Measurements from ENCODE around the gene PKD2.
A peak's percentile ranks its signal among the peaks of the same experiment; 100 is the strongest.

PKD2 gene

DNA sequence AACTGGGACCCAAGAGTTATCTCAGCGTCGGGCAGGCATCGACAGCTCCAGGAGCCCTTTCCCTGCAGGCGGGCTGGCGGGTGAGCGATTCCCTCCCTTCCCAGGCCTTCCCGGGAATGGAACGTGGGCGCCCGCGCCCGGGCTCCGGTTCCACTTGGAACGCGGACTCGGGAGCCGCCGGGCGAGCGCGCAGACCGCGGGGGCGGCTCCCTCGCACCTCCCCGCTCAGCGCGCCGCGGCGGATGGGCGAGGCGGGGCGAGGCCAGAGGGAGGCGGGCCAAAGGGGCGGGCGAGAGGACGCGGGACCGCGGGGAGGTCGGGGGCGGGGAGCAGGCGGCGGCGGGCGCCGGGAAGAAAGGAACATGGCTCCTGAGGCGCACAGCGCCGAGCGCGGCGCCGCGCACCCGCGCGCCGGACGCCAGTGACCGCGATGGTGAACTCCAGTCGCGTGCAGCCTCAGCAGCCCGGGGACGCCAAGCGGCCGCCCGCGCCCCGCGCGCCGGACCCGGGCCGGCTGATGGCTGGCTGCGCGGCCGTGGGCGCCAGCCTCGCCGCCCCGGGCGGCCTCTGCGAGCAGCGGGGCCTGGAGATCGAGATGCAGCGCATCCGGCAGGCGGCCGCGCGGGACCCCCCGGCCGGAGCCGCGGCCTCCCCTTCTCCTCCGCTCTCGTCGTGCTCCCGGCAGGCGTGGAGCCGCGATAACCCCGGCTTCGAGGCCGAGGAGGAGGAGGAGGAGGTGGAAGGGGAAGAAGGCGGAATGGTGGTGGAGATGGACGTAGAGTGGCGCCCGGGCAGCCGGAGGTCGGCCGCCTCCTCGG is at the start of gene PKD2:
PKD2 (plus strand) TSS at position 332 of the 818 bp plus-strand sequence; CDS start at position 431, 99 bp downstream.
- DNase-seq: peak; percentile 90

DNA sequence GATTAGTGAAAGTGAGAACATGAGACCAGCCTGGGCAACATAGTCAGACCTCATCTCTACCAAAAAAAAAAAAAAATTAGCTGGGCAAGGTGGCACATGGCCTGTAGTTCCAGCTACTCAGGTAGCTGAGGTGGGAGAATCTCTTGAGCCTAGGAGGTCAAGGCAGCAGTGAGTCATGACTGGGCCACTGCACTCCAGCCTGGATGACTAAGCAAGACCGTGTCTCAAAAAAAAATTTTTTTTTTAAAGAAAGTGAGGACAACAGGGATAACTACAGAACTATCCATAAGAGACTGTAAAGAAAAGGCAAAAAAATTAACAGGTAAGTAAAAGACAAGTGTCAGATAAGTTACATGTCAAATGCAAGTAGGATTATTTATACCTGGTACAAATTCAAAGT is 45.4 kb upstream of the PKD2 start:
- DNase-seq: no peak

DNA sequence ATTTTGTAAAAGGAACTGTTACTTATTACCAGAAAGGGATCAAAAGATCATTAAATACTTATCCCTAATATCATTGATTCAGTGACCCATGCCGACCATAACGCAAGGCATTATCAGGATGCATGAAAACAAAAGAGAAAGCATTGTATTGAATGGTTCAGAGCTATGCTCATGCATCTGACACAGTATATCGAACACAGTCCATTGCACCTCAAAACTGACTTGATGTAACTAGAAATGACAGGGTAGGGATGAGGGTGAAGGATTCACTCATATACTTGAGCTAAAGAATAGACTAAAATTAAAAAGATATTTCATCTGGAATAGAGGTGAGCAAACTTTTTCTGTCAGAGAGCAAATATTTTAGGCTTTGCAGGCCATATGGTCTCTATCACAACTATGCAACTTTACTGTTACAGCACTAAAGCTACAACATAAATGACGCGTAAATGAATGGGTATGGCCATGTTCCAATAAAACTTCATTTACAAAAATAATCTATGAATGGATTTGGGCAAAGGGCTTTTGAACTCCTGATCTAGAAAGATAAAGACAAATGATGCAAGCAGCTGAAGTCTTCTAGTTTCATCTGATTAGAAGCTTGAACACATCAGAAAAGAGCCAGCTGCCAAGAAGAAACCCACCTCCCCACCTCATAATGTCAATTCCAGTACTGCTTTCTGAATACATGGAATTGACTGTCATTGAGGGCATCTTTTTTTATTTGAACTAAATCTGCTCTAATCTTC is 44.9 kb upstream of the PKD2 start:
- DNase-seq: no peak

DNA sequence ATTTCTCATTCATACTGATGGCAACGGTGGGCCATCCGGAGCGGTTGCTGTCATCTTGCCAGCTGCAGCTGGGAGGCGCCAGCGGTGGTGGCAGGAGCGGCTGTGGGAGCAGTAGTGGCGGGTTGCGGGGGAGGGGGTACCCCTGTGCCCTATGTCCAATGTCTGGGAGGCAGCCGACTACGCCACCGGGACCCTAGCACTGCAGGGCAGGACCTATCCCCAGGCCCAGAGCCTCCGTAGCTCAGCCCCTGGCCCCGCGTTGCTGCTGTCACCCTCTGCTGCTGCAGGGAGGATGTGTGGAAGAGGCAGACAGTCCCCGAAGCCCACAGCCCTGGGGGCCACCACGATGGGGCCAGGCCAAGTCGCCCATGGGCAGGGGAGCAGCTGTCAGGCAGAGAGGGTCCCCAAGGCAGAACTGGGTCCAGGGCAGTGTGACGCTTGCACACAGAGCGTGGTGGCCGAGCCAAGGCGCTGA is 41.9 kb upstream of the PKD2 start:
- DNase-seq: no peak

DNA sequence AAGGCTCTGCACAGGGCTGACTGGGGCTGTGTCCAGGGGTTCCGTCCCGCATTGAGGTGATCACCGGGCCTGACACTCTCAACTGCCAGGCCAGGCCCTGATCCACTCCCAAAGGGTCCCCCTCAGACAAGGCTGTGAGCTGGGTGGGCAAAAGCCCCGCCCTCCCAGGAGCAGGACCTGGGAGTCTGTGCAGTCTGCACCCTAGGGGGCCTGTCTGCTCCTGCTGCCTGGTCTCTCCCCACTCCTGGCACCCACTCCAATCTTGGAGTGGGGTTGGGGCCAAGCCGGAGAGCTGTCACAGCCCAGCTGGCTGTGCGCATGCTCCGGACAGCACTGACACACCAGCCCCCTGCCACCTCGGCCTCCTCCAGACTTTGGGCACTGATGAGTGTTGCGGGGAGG is 41.3 kb upstream of the PKD2 start:
- DNase-seq: no peak

DNA sequence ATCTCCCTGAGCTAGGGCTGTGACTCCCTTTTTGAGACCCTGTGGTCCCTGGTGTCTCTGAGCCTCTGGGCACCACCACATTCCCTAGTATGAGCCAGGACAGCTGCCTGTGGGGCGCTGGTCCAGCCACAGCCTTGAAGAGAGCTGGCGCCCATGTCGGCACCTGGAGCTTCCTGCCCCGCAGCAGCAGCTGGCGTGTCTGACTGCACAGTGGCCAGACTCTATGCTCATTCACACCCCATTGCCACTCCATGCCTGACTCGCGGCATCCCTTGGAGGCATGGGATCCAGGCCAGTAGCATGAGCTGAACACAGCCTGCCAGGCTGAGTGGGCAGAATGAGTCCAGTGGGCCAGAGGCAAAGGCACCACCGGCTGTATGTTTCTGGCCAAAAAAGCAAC is 40.2 kb upstream of the PKD2 start:
- DNase-seq: no peak

DNA sequence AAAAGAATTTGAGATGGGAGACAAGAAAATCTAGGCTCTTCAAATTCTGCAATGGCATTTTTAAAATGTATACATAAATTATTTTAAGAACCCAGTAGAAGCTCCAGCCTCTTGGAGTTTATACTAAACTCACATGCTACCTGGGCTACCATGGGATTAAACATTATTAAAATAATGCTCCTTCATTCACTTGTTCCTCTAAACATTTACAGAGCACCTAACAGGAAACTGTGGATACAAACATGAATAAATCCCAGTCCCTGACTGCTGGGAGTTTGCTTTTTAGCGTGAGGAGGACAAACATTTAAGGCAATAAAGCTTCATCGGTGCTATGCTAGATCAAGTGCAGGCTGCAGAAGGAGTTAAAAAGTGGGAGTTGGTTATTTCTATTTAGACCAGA is 37.3 kb upstream of the PKD2 start:
- no peak for DNase-seq

- no peak for DNase-seq
Observed at GRCh38 chr4:87971866-87972265, 35.6 kb upstream of the PKD2 start.

- DNase-seq: peak; percentile 73
Observed at GRCh38 chr4:87973283-87974169, 33.9 kb upstream of the PKD2 start.

GRCh38 chr4:87974856-87975462 is 32.5 kb upstream of the PKD2 start:
- DNase-seq: peak; percentile 50

DNA sequence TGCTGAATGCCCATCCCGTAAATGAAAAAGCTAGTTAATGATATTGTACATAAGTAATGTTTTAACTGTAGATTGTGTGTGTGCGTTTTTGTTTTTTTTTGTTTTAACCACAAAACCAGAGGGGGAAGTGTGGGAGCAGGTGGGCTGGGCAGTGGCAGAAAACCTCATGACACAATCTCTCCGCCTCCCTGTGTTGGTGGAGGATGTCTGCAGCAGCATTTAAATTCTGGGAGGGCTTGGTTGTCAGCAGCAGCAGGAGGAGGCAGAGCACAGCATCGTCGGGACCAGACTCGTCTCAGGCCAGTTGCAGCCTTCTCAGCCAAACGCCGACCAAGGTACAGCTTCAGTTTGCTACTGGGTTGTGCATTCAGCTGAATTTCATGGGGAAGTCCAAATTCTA is 32.0 kb upstream of the PKD2 start, which contains the start of gene SPP1:
SPP1 (plus strand) TSS at position 249 of the 400 bp plus-strand sequence. CDS start 1,182 bp downstream, outside the sequence.
- peak; percentile 84 for DNase-seq

DNA sequence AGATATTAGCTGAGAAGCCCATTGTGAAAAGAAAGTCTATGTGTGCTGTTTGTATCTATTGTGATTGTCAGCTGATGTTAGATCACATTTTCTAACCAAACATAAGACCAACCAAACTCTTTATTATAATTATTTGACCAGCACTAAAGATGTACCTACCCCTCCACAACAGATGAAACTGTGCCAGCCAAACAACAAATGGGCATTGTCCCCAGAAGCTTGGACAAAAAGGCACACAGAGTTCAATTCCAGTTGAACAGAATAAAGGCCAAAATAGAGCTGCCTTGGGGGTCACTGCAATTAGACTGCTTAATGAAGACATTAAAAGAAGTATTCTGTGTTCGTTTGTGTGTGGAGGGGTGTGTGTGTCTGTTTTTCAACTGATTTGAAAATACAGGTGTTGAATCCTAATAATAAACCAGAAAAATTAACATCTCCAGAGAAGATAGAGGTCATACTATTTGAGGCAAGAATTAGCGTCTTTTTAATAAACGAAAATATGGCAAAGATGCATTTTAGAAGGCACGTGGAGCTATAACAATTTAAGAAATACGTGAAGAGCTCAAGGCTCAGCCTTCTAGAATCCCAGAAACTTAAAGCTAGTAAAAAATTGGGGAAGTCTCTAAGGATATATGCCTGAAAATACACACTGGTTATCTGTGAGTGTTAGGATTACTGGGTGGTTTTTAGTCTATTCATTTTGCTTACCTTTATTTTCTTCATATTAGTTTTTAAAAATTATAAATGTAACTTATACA is 29.7 kb upstream of the PKD2 start:
- peak; percentile 87 for DNase-seq

GRCh38 chr4:87978681-87979080 is 28.8 kb upstream of the PKD2 start:
- peak; percentile 13 for DNase-seq

DNA sequence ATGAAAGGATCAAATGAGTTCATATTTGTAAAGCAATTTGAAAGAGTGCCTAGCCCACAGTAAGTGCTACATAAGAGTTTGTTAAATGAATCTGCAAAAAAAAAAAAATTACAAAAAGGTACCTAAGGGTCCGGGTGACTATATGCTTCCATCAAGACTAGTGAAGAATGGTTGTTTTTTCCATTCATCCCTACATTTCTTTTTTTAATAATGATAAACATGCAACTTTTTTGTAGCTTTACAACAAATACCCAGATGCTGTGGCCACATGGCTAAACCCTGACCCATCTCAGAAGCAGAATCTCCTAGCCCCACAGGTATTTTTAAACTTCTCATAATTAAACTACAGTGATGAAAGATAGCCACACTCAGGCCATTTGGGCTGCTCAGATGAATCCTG is 27.6 kb upstream of the PKD2 start:
- DNase-seq: no peak

GRCh38 chr4:87981486-87981885 is 25.9 kb upstream of the PKD2 start:
- no peak for DNase-seq

- no peak for DNase-seq
Observed at GRCh38 chr4:87982036-87982435, 25.4 kb upstream of the PKD2 start.

GRCh38 chr4:87982446-87983010 is 24.9 kb upstream of the PKD2 start:
- no peak for DNase-seq

- no peak for DNase-seq
Observed at GRCh38 chr4:87983996-87984395, 23.4 kb upstream of the PKD2 start.

GRCh38 chr4:87985097-87985886 is 22.1 kb upstream of the PKD2 start:
- DNase-seq: peak; percentile 88

- DNase-seq: no peak
Observed at GRCh38 chr4:87985887-87986200, 21.6 kb upstream of the PKD2 start.

GRCh38 chr4:87986508-87986907 is 20.9 kb upstream of the PKD2 start:
- no peak for DNase-seq
